GM19463 (cell line): Measurements from ENCODE around the gene DBN1.

Experiments
- ATAC-seq: cut with Tn5 transposase; IDR thresholded peaks from one replicate; pipeline ENCODE4 v1.9.1; 2021; ENCODE audit warnings: mild to moderate bottlenecking, moderate library complexity; ENCODE audit not compliant: unreplicated experiment

The DBN1 gene

GRCh38 chr5:177475563-177476427 is 2.4 kb upstream of the DBN1 start:
- no peak for ATAC-seq

GRCh38 chr5:177474846-177475562 is 1.6 kb upstream of the DBN1 start:
- ATAC-seq: no peak

GRCh38 chr5:177474002-177474476 is 605 bp upstream of the DBN1 start:
- ATAC-seq: no peak

- peak; percentile 66 for ATAC-seq
These were observed 683 bp downstream of the DBN1 start for GRCh38 chr5:177472460-177473442.

- ATAC-seq: no peak
These were observed 1.7 kb downstream of the DBN1 start for GRCh38 chr5:177471610-177472356.

- no peak for ATAC-seq
These were observed 2.5 kb downstream of the DBN1 start for GRCh38 chr5:177470759-177471536.

- no peak for ATAC-seq
These were observed 3.5 kb downstream of the DBN1 start for GRCh38 chr5:177469750-177470525.

GRCh38 chr5:177468685-177469628 is 4.5 kb downstream of the DBN1 start:
- no peak for ATAC-seq

GRCh38 chr5:177468329-177468684 is 5.1 kb downstream of the DBN1 start:
- ATAC-seq: no peak

- no peak for ATAC-seq
These were observed 6.0 kb downstream of the DBN1 start for GRCh38 chr5:177467436-177467835.

GRCh38 chr5:177466861-177467260 is 6.6 kb downstream of the DBN1 start:
- no peak for ATAC-seq

- no peak for ATAC-seq
These were observed 8.4 kb downstream of the DBN1 start for GRCh38 chr5:177465044-177465443.

GRCh38 chr5:177462021-177462670 is 11.3 kb downstream of the DBN1 start:
- no peak for ATAC-seq

GRCh38 chr5:177459819-177460628 is 13.4 kb downstream of the DBN1 start:
- ATAC-seq: no peak

- no peak for ATAC-seq
These were observed 14.1 kb downstream of the DBN1 start for GRCh38 chr5:177459357-177459756.

GRCh38 chr5:177458912-177459350 is 14.5 kb downstream of the DBN1 start:
- ATAC-seq: no peak
